HFFc6 (cell line): ENCODE measurements around the gene PRRX2. TPM values are rescaled to one million over a fixed set of nuclear protein-coding genes. Genes with fewer than 3 reads are reported as not detected.

Source experiments
- DNase-seq: peaks from one replicate; pipeline ENCODE4 v3.0.0-alpha.2; 2018
- H3K27ac Mint-ChIP-seq: 2 replicates; pipeline ENCODE4 v1.8.0; 2020; ENCODE audit warnings: mild to moderate bottlenecking, mixed read lengths
- H3K27me3 Mint-ChIP-seq: 2 replicates; pipeline ENCODE4 v1.8.0; 2021; ENCODE audit warnings: mild to moderate bottlenecking, moderate library complexity, mixed read lengths; ENCODE audit not compliant: insufficient read depth
- H3K36me3 Mint-ChIP-seq: 2 replicates; pipeline ENCODE4 v1.8.0; 2021; ENCODE audit warnings: low read depth, mixed read lengths
- H3K4me1 Mint-ChIP-seq: 2 replicates; pipeline ENCODE4 v1.8.0; 2020; ENCODE audit warnings: low read depth, mixed read lengths
- H3K4me3 Mint-ChIP-seq: 2 replicates; pipeline ENCODE4 v1.8.0; 2020; ENCODE audit warnings: mild to moderate bottlenecking, moderate library complexity, mixed read lengths
- H3K9me3 Mint-ChIP-seq: 2 replicates; pipeline ENCODE4 v1.8.0; 2020; ENCODE audit warnings: mild to moderate bottlenecking, mixed read lengths
- total RNA-seq, 6 experiments: library from RNA; stranded (reverse); fragmentation: NEBNext Ultra II Directional; extraction: Animal tissue kit (Norgen Biotek cat#: 25700); gene quantifications; 2 replicates in 1 of 6; 3 replicates in 5 of 6; pipeline ENCODE4 v1.2.3, GENCODE V29; 2021
- TF ChIP-seq, protein P1 (sequence below): fragments of 200-600 bp; sonication (generic); IDR thresholded peaks from 2 replicates; pipeline ENCODE4 v1.5.0; 2021; ENCODE audit warnings: antibody characterized with exemption, mild to moderate bottlenecking

PRRX2 gene
- total RNA-seq, 6 experiments from 2014 or later, result 34.0 to 113 (median 102) TPM

DNA sequence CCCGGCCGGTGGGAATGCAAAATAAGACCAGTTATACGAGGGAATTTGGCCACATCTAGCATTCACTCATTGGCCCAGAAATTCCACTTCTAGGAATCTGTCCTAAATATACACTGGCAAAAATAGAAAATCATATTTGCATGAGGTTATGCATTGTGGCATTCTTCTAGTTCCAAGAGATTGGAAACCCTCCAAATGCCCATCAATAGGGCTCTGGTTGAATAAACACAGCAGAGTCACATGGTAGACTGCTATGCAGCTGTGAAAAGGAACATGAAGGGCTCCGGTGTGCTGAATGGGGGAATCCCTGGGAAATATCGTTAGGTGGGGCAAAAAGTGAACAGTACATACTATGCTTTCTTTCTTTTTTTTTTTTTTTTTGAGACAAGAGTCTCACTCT, 50.6 kb downstream of the PRRX2 start:
- no peaks in the 10 kb centered on the region for H3K9me3 Mint-ChIP-seq
- H3K27me3 Mint-ChIP-seq, result no peaks in the 10 kb centered on the region; the same call in 1 of the 2 replicates
- H3K27ac Mint-ChIP-seq, result peak overlapping the region; percentile 59; the same call in 1 of the 2 replicates
- H3K4me3 Mint-ChIP-seq, result peak overlapping the region; percentile 6; the same call in 1 of the 2 replicates
- DNase-seq, result no peak
- peaks cover 46% of the 10 kb centered on the region for H3K4me1 Mint-ChIP-seq
- TF ChIP-seq, protein P1, sequence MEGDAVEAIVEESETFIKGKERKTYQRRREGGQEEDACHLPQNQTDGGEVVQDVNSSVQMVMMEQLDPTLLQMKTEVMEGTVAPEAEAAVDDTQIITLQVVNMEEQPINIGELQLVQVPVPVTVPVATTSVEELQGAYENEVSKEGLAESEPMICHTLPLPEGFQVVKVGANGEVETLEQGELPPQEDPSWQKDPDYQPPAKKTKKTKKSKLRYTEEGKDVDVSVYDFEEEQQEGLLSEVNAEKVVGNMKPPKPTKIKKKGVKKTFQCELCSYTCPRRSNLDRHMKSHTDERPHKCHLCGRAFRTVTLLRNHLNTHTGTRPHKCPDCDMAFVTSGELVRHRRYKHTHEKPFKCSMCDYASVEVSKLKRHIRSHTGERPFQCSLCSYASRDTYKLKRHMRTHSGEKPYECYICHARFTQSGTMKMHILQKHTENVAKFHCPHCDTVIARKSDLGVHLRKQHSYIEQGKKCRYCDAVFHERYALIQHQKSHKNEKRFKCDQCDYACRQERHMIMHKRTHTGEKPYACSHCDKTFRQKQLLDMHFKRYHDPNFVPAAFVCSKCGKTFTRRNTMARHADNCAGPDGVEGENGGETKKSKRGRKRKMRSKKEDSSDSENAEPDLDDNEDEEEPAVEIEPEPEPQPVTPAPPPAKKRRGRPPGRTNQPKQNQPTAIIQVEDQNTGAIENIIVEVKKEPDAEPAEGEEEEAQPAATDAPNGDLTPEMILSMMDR, result no peak
- H3K36me3 Mint-ChIP-seq, result peaks cover 17% of the 10 kb centered on the region; the same call in 1 of the 2 replicates

DNA sequence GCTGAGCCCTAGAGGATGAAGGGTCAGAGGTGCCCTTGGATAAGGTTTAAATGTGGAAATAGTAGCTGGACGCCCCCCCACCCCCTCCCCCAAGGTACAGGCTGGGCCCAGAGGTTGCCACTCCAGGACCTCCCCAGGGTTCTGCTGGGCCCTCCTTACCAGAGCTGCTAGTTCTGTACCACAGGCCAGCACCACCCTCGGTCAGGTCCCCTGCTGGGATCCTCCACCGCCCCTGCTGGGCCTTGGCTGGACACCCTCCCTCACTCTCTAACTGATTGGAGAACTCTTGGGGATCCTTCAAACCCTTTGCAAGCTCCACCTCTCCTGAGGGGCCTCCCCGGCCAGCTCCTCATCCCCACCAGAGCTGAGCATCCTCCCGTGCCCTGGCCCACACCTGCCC, 52.5 kb downstream of the PRRX2 start:
- TF ChIP-seq, protein P1, result no peak
- peaks cover 27% of the 10 kb centered on the region for H3K4me1 Mint-ChIP-seq
- DNase-seq, result no peak
- no peak overlapping the region for H3K27ac Mint-ChIP-seq
- H3K36me3 Mint-ChIP-seq, result peaks cover 17% of the 10 kb centered on the region; the same call in 1 of the 2 replicates
- no peaks in the 10 kb centered on the region for H3K9me3 Mint-ChIP-seq
- no peaks in the 10 kb centered on the region; the same call in 1 of the 2 replicates for H3K27me3 Mint-ChIP-seq
- no peak overlapping the region for H3K4me3 Mint-ChIP-seq

DNA sequence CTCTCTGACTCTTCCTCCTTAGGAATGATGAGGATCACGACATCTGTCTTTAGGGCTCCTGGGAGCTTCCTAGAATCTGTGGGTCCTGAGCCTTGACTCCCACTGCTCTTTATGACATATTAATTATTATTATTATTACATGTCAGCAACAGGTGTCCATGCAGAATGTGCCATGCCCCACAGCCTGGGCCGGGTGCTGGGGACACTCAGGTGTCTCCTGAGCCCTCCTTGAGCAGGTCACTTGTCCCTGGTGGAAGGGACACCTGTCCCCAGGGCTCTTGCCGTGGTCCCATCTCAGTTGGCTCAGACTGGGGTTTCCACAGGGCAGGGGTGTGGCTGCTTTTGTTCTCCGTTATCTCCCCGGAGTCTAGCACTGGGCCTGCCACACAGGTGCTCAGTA, 53.2 kb downstream of the PRRX2 start:
- no peak for DNase-seq
- H3K4me1 Mint-ChIP-seq, result peaks cover 23% of the 10 kb centered on the region
- no peaks in the 10 kb centered on the region; the same call in 1 of the 2 replicates for H3K27me3 Mint-ChIP-seq
- TF ChIP-seq, protein P1, result no peak
- peaks cover 17% of the 10 kb centered on the region; the same call in 1 of the 2 replicates for H3K36me3 Mint-ChIP-seq
- no peak overlapping the region; the same call in 1 of the 2 replicates for H3K27ac Mint-ChIP-seq
- no peak overlapping the region for H3K4me3 Mint-ChIP-seq
- H3K9me3 Mint-ChIP-seq, result no peaks in the 10 kb centered on the region

DNA sequence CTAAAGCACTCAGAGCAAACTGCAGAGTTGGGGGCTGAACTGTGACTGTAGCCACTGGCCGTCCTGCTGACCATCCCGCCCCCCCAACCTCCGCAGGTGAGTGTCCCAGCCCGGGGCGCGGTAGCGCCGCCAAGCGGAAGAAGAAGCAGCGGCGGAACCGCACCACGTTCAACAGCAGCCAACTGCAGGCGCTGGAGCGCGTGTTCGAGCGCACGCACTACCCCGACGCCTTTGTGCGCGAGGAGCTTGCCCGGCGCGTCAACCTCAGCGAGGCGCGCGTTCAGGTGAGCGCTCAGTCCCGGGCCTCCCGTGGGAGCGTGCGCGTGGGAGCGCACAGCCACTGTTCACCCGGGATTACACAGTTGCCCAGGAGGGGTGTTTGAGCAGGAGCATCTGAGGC, 53.7 kb downstream of the PRRX2 start:
- no peaks in the 10 kb centered on the region; the same call in 1 of the 2 replicates for H3K27me3 Mint-ChIP-seq
- no peak for DNase-seq
- peaks cover 23% of the 10 kb centered on the region for H3K4me1 Mint-ChIP-seq
- H3K4me3 Mint-ChIP-seq, result no peak overlapping the region
- H3K27ac Mint-ChIP-seq, result no peak overlapping the region
- peaks cover 17% of the 10 kb centered on the region; the same call in 1 of the 2 replicates for H3K36me3 Mint-ChIP-seq
- H3K9me3 Mint-ChIP-seq, result no peaks in the 10 kb centered on the region
- TF ChIP-seq, protein P1, result no peak

DNA sequence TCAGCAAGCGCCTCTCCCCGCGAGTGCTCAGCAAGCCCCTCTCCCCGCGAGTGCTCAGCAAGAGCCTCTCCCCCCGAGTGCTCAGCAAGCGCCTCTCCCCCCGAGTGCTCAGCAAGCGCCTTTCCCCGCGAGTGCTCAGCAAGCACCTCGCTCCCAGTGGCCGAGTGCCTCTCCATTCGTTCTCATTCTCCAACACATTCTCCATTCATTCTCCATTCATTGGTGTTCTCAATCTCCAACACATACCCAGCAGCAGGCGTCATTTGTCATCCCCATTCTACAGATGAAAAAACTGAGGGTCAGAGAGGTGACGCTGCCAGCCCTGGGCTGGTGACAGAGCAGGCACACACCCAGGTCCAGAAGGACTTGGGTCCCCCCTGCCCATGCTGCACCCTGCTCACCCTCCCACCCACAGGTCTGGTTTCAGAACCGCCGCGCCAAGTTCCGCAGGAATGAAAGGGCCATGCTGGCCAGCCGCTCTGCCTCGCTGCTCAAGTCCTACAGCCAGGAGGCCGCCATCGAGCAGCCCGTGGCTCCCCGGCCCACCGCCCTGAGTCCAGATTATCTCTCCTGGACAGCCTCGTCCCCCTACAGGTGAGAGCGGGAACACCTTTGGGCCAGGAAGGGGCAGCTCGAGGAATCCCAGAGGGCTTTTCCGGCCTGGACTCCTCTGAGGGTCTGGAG, 54.9 kb downstream of the PRRX2 start:
- TF ChIP-seq, protein P1, result peak; percentile 68
- Mint-ChIP-seq H3K27ac (no peak overlapping the region), H3K9me3 (no peaks in the 10 kb centered on the region), H3K4me1 (peaks cover 23% of the 10 kb centered on the region), H3K27me3 (no peaks in the 10 kb centered on the region; the same call in 1 of the 2 replicates), H3K36me3 (peaks cover 17% of the 10 kb centered on the region; the same call in 1 of the 2 replicates), H3K4me3 (no peak overlapping the region)
- DNase-seq, result no peak
